Activated T-helper 1 cell treated with Interleukin-2 at 50 U/mL for 16 hours (primary cell): ENCODE results near the gene GSG1L.

Experiments
- DNase-seq: peaks from one replicate; pipeline ENCODE4 v3.0.0-alpha.2; 2020; ENCODE audit warnings: low read depth

GSG1L gene

GRCh38 chr16:27790546-27791403, 272.7 kb downstream of the GSG1L start:
- DNase-seq = no peak

GRCh38 chr16:27789595-27790241, 273.8 kb downstream of the GSG1L start:
- no peak for DNase-seq

- no peak for DNase-seq
These were observed 274.4 kb downstream of the GSG1L start for GRCh38 chr16:27789150-27789549.

DNA sequence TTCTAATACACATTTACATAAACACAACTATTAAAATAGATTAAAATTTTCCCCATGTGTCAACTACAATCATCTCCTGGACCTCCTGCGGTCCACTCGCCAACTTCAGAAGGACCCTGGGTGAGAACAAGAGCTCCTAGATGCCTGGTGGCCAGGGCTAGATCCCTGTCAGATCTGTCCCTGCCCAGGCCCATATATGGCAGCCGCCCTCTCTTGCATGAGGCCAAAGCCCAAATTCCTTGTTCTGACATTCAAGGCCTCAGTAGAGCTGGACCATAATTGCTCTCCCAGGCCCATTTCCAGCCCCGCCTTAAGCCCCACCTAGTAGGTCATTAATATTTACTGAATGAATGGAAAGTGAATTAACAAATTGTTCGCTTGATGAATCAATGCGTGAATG, 275.8 kb downstream of the GSG1L start:
- no peak for DNase-seq

DNA sequence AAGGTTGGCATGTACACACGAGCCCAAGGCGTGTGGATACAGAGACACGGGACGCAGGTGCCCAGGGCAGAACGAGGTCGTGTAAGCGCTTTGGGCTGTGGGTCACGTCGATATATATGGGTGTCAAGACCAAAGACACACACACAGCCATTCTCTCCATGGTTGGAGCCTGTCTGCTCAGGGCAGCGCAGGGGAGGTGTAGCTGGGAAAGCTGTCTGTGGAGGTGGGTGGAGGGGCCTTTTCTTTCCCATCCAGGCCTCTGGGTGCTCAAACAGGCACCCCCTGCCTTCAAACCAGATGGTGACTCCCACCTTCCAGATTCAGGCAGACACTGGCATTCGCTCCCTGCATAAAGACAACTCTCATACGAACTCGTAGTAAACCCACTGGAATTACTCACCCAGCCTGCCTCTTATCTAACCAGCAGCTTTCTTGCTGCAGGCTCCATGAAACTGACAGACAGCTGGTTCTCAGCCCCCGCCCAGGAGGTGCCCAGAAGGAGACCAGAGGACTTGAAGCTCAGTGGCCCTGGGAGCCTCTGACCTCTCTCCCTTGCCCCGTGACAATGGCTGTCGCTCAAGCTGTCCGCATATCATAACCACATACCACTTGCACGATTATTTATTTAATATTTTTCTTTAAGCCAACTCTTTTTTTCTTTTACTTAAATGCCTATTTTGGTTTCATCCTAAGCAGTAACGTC, 276.4 kb downstream of the GSG1L start:
- no peak for DNase-seq

DNA sequence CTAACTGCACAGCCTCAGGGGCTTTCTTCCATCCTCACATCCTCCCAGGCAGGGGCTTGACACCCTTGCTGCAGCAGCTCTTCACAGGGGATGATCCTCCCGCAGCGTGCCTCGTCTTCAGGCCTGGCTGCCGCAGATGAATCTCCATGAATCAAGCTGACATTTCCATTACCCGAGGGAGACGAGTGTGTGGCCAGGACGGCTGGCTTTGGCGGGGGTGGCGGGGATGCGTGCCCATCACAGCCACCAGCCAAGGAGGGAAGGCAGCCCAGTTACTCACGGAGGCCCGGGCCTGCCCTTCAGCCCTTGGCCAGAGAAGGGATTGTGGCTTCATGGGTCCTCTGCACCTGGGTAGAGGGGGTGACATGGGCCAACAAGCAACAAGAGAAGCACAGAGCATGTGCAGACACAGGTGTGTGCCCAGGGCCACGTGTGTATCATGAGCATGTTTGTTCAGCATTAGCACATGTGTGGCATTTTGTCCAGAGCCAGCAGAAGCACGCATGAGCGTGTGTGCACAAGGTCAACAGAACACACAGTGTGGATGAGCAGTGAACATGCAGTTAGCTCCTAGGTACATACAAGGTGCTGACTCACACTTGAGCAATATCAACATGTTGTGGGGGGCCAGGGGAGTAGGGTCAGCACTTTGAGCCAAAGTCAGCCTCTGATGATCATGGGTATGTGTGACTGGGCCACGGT, 277.1 kb downstream of the GSG1L start:
- DNase-seq = no peak

DNA sequence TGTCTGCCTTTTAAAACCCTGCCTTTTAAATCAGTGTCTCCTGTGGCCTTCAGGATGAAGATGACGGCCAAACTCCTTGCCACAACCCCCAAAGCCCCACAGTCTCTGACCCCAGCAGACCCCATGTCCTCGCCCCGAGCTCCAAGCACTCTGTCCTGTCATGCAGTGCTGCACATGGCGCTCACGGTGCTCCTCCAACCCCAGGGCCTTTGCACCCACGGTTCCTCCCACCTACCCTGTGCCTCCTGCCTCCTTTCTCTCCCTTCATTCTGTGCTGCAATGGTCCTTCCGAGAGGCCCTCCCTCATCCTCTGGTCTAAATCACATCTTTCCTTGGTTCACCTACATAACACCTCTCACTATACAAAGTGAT, 278.2 kb downstream of the GSG1L start:
- DNase-seq = no peak

DNA sequence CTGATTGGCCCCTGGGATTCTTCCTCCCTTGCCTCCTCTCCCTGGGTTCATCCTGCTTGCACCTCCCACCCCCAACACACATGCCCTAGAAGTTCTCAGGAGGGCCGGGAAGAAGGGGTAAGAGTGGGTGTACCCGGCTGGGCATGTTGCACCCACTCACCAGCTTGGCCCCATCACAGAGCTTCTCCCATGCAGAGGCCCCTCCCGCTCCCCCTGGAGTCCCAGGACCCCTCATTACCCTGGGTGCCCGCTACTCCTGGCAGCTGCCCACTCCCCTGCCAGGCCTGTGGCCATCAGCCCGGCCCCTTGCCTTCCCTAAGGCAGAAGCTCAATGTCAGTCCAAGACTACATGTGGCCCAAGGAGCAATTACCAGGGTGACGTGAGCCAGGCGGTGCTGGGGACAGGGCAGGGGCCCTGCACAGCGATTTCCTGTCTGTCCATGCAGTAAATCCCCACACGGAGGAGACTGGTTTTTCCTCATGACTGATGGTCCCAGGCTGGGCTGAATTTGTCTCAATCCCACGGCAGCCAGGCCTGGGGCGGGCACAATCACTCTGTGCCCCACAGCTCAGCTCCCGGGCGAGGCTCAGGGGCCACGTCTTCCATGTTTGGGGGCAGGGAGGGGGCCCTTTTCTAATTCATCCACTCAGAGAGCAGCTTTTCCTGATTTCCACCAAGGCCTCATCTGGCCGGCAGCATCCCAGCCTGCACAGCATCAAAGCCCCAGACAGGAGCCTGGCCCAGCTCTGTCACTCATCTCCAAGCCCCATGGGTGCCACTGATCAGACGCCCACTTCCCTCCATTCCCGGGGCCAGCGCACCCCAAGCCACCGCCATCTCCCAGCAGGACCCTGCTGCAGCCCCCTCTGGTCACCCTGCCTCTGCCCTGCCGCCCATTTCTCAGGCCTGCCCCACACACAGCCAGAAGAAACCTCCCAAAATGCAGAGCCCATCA, 278.9 kb downstream of the GSG1L start:
- DNase-seq = no peak

GRCh38 chr16:27781981-27782880, 281.3 kb downstream of the GSG1L start:
- DNase-seq = no peak

DNA sequence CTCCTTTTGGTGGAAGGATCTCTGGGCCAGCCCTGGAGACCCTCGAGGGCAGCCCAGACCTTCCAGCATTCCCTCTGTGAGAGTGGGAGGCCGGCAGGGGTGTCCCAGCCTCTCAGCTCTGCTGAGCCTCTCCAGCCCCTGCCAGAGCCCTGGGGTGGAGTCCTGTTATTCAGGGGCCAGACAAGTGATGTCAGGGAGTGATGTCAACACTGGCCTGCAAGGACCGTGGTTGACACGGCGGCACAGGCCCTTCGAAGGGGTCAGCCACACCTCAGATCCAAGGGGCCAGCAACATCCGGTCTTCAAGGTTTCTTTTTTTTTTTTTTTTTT, 282.4 kb downstream of the GSG1L start:
- no peak for DNase-seq

GRCh38 chr16:27780468-27781194, 282.9 kb downstream of the GSG1L start:
- DNase-seq = no peak

DNA sequence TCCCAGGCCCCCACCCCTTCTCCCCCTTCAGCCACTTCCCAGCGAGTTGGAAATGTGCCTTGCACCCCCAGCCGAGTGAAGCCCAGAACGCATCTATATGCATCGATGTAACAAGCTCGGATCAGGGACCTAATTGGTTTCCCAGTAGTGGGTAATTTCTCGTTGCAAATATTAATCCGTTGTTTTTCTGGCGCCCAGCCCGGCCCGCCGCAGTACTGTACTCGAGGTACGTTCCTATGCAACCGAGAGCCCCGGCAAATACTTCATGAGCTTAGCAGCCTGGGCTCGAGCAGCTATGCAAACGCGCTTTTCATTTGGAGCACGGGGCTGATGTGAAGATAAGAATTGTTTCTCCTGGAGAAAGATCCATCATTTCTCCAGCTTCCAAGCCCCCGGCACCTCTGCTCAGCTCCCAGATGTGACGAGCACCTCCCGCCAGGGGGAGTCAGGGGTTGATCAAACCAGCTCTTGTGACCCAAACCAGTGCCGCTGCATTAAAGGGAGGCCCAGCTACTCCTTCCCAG, 283.8 kb downstream of the GSG1L start:
- no peak for DNase-seq

- DNase-seq = no peak
These were observed 284.5 kb downstream of the GSG1L start for GRCh38 chr16:27778926-27779570.

DNA sequence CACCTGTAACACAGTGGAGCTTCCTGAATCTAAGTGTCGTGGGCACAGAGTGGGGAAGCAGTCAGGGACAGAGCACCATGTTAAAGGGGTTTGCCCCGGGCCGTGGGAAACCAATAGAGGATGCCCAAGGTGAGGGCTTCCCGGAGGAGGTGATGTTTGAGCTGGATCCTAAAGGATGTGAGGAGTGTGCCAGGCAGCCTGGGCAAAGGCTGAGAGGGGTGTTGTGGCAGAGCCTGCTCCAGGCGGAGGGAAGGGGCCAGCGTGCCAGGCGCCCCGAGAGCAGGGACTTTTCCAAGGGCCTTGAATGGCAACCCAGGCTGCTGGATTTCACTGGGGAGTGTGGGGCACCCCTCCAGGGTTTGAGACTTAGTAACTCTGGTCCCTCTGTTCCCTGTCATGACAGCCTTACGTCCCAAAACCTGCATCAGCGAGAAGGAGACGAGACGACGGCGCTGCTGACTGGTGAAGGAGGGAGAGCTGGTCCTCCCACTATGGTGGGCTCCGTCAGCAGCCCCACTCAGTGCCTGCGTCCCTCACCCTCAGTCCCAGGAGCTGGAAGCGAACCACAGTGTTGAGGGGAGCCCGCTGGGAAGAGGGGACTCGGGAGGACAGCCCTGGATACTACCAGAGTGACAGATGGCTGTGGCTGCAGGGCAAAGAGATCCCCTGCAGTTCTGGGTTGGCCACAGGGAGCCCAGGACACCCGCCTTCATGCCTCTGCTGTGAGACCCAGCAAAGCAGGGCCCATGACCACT, 285.2 kb downstream of the GSG1L start:
- no peak for DNase-seq

- no peak for DNase-seq
These were observed 286.0 kb downstream of the GSG1L start for GRCh38 chr16:27777527-27777926.

DNA sequence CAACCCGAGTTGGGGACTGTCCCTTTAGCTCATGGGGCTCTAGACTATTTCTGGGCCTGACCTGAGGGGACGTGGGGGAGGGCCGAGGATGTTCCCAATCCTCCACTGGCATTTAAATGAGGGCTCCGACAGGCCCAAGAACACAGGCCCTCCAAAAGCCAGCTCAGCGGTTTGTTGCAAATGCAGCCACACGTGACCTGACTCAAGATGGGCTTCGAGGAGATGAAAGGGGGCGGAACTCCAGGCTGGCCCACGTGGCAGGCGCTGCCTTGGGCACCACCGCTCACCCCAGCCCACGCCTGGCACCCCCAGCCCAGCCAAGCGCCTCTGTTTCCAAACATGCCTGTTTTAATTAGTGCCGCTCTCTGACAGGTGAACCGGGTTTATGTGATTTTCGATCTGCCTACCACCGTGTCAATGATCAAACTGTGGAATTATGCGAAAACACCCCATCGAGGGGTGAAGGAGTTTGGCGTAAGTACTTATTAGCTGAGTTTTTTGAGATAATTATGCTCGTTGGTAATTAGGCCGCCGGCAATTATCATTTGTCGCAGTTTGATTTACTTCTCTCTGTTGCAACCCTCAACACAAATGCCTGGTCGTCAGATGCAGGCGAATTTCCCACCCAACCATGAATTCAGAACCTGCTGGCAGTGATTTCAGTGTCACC, 286.8 kb downstream of the GSG1L start:
- no peak for DNase-seq

DNA sequence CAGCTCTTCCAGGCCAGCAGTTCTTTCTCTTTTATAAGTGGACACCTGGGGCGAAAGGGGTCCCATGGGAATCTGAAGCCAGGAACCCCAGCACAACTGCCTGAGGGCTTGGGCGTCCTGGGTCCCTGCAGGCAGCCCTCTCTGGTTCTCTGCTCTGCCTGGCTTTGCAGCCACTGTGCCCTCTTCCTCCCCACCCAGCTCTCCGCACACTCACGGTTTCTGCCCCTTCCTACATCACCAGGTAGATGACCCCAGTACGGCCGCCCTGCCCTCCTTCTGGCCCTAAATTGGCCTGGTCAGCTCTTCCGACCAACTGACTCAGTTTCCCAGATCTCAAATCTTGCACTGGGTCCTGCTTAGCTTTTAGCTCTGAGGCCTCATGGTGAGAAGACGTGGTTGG, 288.3 kb downstream of the GSG1L start:
- no peak for DNase-seq

DNA sequence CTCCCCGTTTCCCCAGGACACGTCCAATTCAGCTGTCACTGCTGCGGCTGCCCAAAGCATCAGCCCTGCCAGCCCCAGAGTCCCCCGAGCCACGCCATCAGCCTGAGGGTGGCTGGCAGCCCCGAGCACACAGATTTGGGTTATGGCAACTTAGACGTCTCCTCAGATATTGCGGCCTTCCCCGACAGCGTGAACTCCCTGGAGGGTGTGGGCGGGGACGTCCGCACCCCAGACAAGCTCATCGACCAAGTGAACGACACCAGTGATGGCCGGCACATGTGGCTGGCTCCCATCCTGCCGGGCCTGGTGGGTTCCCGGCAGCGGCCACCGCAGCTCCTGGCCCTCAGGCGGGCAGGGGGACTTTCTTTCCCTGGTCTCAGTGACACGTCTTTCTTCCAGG, 288.7 kb downstream of the GSG1L start:
- DNase-seq = no peak
